MCF 10A (cell line): ENCODE measurements around the gene C20orf144. TPM values are rescaled to one million over a fixed set of nuclear protein-coding genes. Genes with fewer than 3 reads are reported as not detected.

Experiments
- BruUV-seq: library from RNA; stranded (reverse); fragments of 400-500 nt; replicated peaks from 2 replicates; lab custom pipeline; 2021; lab: Mats Ljungman, UMichigan
- CTCF ChIA-PET: fragments of 300-600 bp; sonication (Branson Sonifier 250); formaldehyde crosslinking; extraction: SDS; loops from one replicate; lab custom pipeline; 2021; ENCODE audit warnings: antibody characterized with exemption, inconsistent platforms; lab: Yijun Ruan, JAX
- POLR2A ChIA-PET: fragments of 300-600, 350-650 bp; sonication (Branson Sonifier 250); formaldehyde crosslinking; extraction: SDS; loops from one replicate; lab custom pipeline; 2020; ENCODE audit warnings: antibody characterized with exemption, inconsistent platforms; lab: Yijun Ruan, JAX
- DNase-seq: peaks from one replicate; pipeline ENCODE4 v3.0.0-alpha.2; 2018; ENCODE audit not compliant: unreplicated experiment
- H3K27ac Mint-ChIP-seq: one replicate; pipeline ENCODE4 v1.8.0; 2022; ENCODE audit warnings: mild to moderate bottlenecking, low read depth, mixed read lengths; ENCODE audit not compliant: unreplicated experiment
- H3K27me3 Mint-ChIP-seq: one replicate; pipeline ENCODE4 v1.8.0; 2022; ENCODE audit warnings: mixed read lengths; ENCODE audit not compliant: insufficient read depth, unreplicated experiment
- H3K36me3 Mint-ChIP-seq: one replicate; pipeline ENCODE4 v1.8.0; 2022; ENCODE audit warnings: mild to moderate bottlenecking, moderate library complexity, mixed read lengths; ENCODE audit not compliant: insufficient read depth, unreplicated experiment
- H3K4me1 Mint-ChIP-seq: one replicate; pipeline ENCODE4 v1.8.0; 2022; ENCODE audit warnings: mixed read lengths; ENCODE audit not compliant: insufficient read depth, unreplicated experiment
- H3K4me3 Mint-ChIP-seq: one replicate; pipeline ENCODE4 v1.8.0; 2022; ENCODE audit warnings: mild to moderate bottlenecking, moderate library complexity, mixed read lengths; ENCODE audit not compliant: unreplicated experiment
- H3K9me3 Mint-ChIP-seq: one replicate; pipeline ENCODE4 v1.8.0; 2022; ENCODE audit warnings: mixed read lengths; ENCODE audit not compliant: unreplicated experiment
- intact Hi-C: fragments of 100-400 bp; cut with micrococcal nuclease; formaldehyde crosslinking; loops from 2 replicates; pipeline ENCODE4 v1.14.1; 2022
- total RNA-seq: library from RNA; stranded (reverse); gene quantifications from 2 replicates; pipeline ENCODE4 v1.2.3, GENCODE V29; 2022
- TF ChIP-seq, protein P1 (sequence below): fragments of 200-600 bp; IDR thresholded peaks from one replicate; pipeline ENCODE4 v1.8.0; 2022; ENCODE audit warnings: antibody characterized with exemption, mild to moderate bottlenecking; ENCODE audit not compliant: unreplicated experiment

Gene C20orf144
- total RNA-seq, 1 experiment from 2014 or later, result 0.21 TPM

DNA sequence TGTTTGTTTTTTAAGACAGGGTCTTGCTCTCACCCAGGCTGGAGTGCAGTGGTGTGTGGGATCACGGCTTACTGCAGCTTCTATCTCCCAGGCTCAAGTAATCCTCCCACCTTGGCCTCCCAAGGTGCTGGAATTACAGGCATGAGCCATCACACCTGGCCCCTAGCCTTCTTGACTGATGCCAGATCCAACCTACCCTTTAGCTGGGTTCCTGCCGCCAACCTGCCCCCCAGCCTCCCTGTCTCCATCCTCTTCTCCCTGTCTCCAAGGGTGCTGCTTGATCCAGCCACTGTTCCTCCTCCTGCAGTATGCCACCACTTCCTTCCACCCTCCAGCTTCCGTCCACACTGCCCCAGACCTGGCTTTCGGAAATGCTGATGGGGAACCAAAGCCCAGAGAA, 3.2 kb upstream of the C20orf144 start:
- POLR2A ChIA-PET, result no interaction called here
- TF ChIP-seq, protein P1, sequence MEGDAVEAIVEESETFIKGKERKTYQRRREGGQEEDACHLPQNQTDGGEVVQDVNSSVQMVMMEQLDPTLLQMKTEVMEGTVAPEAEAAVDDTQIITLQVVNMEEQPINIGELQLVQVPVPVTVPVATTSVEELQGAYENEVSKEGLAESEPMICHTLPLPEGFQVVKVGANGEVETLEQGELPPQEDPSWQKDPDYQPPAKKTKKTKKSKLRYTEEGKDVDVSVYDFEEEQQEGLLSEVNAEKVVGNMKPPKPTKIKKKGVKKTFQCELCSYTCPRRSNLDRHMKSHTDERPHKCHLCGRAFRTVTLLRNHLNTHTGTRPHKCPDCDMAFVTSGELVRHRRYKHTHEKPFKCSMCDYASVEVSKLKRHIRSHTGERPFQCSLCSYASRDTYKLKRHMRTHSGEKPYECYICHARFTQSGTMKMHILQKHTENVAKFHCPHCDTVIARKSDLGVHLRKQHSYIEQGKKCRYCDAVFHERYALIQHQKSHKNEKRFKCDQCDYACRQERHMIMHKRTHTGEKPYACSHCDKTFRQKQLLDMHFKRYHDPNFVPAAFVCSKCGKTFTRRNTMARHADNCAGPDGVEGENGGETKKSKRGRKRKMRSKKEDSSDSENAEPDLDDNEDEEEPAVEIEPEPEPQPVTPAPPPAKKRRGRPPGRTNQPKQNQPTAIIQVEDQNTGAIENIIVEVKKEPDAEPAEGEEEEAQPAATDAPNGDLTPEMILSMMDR, result no peak
- BruUV-seq, result no TSS peak
- peaks cover 11% of the 10 kb centered on the region for H3K36me3 Mint-ChIP-seq
- H3K4me1 Mint-ChIP-seq, result no peaks in the 10 kb centered on the region
- H3K4me3 Mint-ChIP-seq, result no peak overlapping the region
- no peak overlapping the region for H3K27ac Mint-ChIP-seq
- CTCF ChIA-PET, result no interaction called here
- no peaks in the 10 kb centered on the region for H3K27me3 Mint-ChIP-seq
- intact Hi-C loops, result no loop called here
- H3K9me3 Mint-ChIP-seq, result no peaks in the 10 kb centered on the region
- no peak for DNase-seq

DNA sequence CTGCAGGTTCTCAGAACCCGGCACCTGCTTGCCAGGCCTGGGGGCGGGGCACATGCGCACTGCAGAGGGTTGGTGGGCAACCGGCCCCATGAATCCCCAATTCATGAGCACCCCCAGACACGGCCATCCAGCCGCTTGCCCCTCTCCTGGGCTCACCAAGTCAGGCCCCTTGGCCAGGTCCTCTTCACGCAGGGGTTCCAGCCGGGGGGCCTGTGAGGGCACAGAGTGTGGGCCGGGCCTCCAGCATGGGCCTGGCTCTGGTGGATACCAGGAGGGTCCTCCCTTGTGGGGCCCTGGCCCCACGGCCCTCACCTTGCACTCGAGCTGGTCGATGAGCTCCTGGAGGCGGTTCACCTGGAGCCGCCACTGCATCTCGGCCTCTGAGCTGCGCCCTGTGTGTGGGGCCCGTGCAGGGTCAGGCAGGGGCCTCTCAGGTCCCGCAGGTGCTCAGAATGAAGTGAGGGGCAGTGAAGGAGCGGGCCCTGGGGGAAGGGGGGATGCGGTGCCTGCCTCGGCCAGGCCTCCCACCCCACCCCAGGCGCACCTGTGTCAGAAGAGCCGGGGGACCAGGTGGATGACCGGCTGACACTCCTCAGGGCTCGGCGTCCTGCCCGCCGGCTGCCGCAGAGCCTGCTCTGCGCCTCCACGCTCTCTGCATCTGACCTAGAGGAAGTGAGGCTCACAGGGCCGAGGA, 2.6 kb upstream of the C20orf144 start:
- TF ChIP-seq, protein P1, result no peak
- H3K4me1 Mint-ChIP-seq, result peaks cover 2% of the 10 kb centered on the region
- ChIA-PET POLR2A (no interaction called here), CTCF (interaction anchor here (0.6 kb wide), 1 partner anchor 204 kb away, joined by 3 read pairs; no protein-coding TSS in a partner anchor)
- no peaks in the 10 kb centered on the region for H3K9me3 Mint-ChIP-seq
- peaks cover 7% of the 10 kb centered on the region for H3K36me3 Mint-ChIP-seq
- intact Hi-C loops, result no loop called here
- no peak for DNase-seq
- H3K27ac Mint-ChIP-seq, result no peak overlapping the region
- H3K4me3 Mint-ChIP-seq, result no peak overlapping the region
- no peaks in the 10 kb centered on the region for H3K27me3 Mint-ChIP-seq
- no TSS peak for BruUV-seq

DNA sequence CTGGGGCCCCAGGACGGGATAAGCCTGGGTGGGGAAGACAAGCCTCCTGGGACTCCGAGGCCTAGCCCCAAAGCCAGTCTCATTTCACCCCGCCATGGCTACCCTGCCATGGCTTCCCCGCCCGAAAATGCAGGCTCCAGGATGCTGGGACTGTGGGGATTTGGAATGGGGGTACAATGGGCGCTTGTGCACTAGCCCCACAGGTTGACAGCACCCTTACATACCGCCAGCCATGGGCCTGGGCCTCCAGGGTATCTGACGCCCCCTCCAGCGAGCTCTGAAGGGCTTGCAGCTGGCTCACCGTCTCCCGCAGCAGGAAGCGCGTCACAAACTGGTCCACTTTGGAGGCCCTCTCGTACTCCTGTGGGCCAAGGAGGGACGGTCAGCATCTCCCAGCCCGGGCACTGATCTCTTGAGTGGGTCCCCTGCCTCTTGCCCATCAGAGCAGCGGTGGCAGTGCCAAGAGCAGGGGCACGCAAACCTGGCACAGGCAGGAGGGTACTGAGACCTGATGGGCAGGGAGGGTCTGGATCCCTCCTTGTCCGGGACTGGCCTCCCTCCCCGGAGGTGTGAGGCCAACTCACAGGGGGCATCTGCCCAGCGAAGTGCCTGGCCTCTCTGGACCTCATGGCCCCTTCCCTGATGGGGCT, 2.0 kb upstream of the C20orf144 start:
- ChIA-PET CTCF (interaction anchor here (0.6 kb wide), 1 partner anchor 205 kb away, joined by 3 read pairs; no protein-coding TSS in a partner anchor), POLR2A (no interaction called here)
- Mint-ChIP-seq H3K9me3 (no peaks in the 10 kb centered on the region), H3K27ac (no peak overlapping the region), H3K4me1 (peaks cover 6% of the 10 kb centered on the region), H3K36me3 (peaks cover 1% of the 10 kb centered on the region), H3K27me3 (no peaks in the 10 kb centered on the region), H3K4me3 (no peak overlapping the region)
- intact Hi-C loops, result no loop called here
- no TSS peak for BruUV-seq
- TF ChIP-seq, protein P1, result no peak
- DNase-seq, result no peak

DNA sequence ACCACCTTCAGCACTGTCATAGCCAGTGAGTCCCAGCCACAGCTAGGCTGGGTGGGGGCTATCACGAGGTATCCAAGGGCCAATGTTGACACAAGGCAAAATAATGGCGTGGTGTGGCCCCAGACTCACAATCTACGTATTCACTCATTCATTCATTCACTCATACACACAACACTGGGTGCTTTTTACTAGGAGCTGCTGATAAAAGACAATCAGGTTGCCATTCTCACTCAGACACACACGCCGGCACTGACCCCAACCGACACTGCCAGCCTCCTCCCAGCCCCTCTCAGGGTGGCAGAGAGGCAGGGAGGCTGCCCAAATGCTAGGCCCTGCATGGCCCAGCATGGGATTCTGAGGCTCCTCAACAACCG, 1.5 kb upstream of the C20orf144 start:
- no TSS peak for BruUV-seq
- ChIA-PET CTCF (interaction anchor here (0.6 to 1.0 kb wide), 2 partner anchors 94 to 203 kb away, joined by 3 to 4 read pairs; no protein-coding TSS in a partner anchor), POLR2A (interaction anchor here (0.9 kb wide), 1 partner anchor 170 kb away, joined by 4 read pairs; the partner anchor contains the start of gene CBFA2T2)
- H3K27me3 Mint-ChIP-seq, result no peaks in the 10 kb centered on the region
- no peaks in the 10 kb centered on the region for H3K9me3 Mint-ChIP-seq
- no peaks in the 10 kb centered on the region for H3K36me3 Mint-ChIP-seq
- H3K27ac Mint-ChIP-seq, result no peak overlapping the region
- intact Hi-C loops, result no loop called here
- DNase-seq, result no peak
- H3K4me1 Mint-ChIP-seq, result peaks cover 6% of the 10 kb centered on the region
- TF ChIP-seq, protein P1, result no peak
- no peak overlapping the region for H3K4me3 Mint-ChIP-seq
